GM23338 (cell line): ENCODE measurements around the gene ABCA1.

Experiments
- POLR2AphosphoS5 ChIP-seq: IDR thresholded peaks from 2 replicates; pipeline ENCODE4 v1.6.1; 2016; ENCODE audit warnings: antibody characterized with exemption, low read depth
- TF ChIP-seq, protein P1 (sequence below), 2 experiments: fragments of 200-600 bp in 1 of 2; sonication (generic) in 1 of 2; conservative IDR thresholded peaks; 2 replicates each; pipeline versions ENCODE4 v1.5.1 to v1.6.1; 2016 to 2017; ENCODE audit warnings: antibody characterized with exemption in 2 of 2, low read depth in 2 of 2, mild to moderate bottlenecking in 2 of 2, moderate library complexity in 1 of 2
- TF ChIP-seq, protein P2 (sequence below): IDR thresholded peaks from one replicate; pipeline ENCODE4 v1.6.1; 2018; ENCODE audit warnings: antibody characterized with exemption; ENCODE audit not compliant: unreplicated experiment

DNA sequence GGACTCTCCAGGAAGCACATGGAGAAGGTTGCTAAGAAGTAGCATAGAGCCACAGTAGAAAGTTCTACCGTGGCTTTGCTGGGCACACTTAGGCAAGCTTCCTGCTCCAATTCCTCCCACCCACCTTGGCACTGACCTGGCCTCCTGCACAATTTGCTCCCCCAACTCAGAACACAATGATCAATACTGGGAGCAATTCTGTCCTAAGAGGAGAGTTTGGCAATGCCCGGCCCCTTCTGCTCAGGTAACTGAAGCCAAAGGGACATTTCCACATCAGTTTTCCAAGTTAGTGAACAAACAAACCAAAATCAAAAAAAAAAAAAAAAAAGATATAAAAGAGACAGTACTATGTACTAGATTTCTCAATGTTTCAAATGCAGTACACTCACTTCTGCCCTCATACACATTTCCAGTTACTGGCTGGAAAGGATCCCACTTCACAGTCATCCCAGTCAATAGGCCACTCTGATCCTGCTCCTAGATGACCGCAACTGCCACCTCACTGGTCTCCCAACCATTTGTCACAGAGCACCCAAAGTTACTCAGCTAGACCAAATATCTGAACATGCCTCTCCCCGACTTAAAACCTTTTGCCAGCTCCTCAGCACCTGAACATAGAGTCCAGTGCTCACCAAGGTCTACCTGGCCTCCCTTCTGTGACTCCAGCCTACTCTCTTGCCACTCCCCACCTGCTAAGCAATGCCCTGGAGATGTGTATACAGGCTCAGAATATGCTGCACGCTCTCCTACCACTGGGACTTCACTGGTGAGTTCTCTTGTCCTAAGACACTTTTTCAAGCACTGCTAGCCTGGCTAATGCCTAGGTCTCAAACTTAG, 21.3 kb downstream of the ABCA1 start:
- TF ChIP-seq, protein P1, sequence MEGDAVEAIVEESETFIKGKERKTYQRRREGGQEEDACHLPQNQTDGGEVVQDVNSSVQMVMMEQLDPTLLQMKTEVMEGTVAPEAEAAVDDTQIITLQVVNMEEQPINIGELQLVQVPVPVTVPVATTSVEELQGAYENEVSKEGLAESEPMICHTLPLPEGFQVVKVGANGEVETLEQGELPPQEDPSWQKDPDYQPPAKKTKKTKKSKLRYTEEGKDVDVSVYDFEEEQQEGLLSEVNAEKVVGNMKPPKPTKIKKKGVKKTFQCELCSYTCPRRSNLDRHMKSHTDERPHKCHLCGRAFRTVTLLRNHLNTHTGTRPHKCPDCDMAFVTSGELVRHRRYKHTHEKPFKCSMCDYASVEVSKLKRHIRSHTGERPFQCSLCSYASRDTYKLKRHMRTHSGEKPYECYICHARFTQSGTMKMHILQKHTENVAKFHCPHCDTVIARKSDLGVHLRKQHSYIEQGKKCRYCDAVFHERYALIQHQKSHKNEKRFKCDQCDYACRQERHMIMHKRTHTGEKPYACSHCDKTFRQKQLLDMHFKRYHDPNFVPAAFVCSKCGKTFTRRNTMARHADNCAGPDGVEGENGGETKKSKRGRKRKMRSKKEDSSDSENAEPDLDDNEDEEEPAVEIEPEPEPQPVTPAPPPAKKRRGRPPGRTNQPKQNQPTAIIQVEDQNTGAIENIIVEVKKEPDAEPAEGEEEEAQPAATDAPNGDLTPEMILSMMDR (conservative IDR thresholded peaks at IDR 0.05; ENCODE audit: low read depth in 2 of 2): no peak
- TF ChIP-seq POLR2AphosphoS5: no peak
- TF ChIP-seq, protein P2, sequence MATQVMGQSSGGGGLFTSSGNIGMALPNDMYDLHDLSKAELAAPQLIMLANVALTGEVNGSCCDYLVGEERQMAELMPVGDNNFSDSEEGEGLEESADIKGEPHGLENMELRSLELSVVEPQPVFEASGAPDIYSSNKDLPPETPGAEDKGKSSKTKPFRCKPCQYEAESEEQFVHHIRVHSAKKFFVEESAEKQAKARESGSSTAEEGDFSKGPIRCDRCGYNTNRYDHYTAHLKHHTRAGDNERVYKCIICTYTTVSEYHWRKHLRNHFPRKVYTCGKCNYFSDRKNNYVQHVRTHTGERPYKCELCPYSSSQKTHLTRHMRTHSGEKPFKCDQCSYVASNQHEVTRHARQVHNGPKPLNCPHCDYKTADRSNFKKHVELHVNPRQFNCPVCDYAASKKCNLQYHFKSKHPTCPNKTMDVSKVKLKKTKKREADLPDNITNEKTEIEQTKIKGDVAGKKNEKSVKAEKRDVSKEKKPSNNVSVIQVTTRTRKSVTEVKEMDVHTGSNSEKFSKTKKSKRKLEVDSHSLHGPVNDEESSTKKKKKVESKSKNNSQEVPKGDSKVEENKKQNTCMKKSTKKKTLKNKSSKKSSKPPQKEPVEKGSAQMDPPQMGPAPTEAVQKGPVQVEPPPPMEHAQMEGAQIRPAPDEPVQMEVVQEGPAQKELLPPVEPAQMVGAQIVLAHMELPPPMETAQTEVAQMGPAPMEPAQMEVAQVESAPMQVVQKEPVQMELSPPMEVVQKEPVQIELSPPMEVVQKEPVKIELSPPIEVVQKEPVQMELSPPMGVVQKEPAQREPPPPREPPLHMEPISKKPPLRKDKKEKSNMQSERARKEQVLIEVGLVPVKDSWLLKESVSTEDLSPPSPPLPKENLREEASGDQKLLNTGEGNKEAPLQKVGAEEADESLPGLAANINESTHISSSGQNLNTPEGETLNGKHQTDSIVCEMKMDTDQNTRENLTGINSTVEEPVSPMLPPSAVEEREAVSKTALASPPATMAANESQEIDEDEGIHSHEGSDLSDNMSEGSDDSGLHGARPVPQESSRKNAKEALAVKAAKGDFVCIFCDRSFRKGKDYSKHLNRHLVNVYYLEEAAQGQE: no peak
